HEK293T (cell line): ENCODE results near the gene SPEM3.

Experiments
- CTCF ChIA-PET: fragments of 350-600 bp; formaldehyde crosslinking; extraction: SDS; loops from one replicate; lab custom pipeline; 2021; ENCODE audit warnings: antibody characterized with exemption, inconsistent platforms; lab: Yijun Ruan, JAX
- POLR2A ChIA-PET: fragments of 350-600 bp; formaldehyde crosslinking; extraction: SDS; loops from one replicate; lab custom pipeline; 2020; ENCODE audit warnings: antibody characterized with exemption, inconsistent platforms; lab: Yijun Ruan, JAX
- DNase-seq: peaks from one replicate; pipeline ENCODE4 v3.0.0; 2012; ENCODE audit warnings: mixed read lengths; ENCODE audit errors: extremely low spot score
- ARNT ChIP-seq: fragments of 450-650 bp; IDR thresholded peaks from 2 replicates; pipeline ENCODE4 v1.6.1; 2017; ENCODE audit warnings: mild to moderate bottlenecking
- BHLHE40 ChIP-seq: fragments of 450-650 bp; IDR thresholded peaks from 2 replicates; pipeline ENCODE4 v1.6.1; 2016; ENCODE audit warnings: mild to moderate bottlenecking, moderate library complexity, borderline replicate concordance
- CTBP1 ChIP-seq: fragments of 450-650 bp; IDR thresholded peaks from 2 replicates; pipeline ENCODE4 v1.6.1; 2016; ENCODE audit warnings: borderline replicate concordance
- ELF4 ChIP-seq: fragments of 450-650 bp; IDR thresholded peaks from 2 replicates; pipeline ENCODE4 v1.6.1; 2017; ENCODE audit warnings: antibody characterized with exemption
- FOXA1 ChIP-seq: fragments of 450-650 bp; IDR thresholded peaks from 2 replicates; pipeline ENCODE4 v1.6.1; 2016; ENCODE audit warnings: mild to moderate bottlenecking
- FOXK2 ChIP-seq: fragments of 450-650 bp; IDR thresholded peaks from 2 replicates; pipeline ENCODE4 v1.6.1; 2016; ENCODE audit warnings: mild to moderate bottlenecking
- FOXM1 ChIP-seq: fragments of 450-650 bp; IDR thresholded peaks from 2 replicates; pipeline ENCODE4 v1.6.1; 2017; ENCODE audit warnings: mild to moderate bottlenecking, borderline replicate concordance
- HDGF ChIP-seq: fragments of 450-650 bp; IDR thresholded peaks from 2 replicates; pipeline ENCODE4 v1.6.1; 2017; ENCODE audit warnings: antibody characterized with exemption, borderline replicate concordance
- L3MBTL2 ChIP-seq: fragments of 450-650 bp; conservative IDR thresholded peaks from 2 replicates; pipeline ENCODE4 v1.6.1; 2016; ENCODE audit warnings: mild to moderate bottlenecking
- LEF1 ChIP-seq: fragments of 450-650 bp; IDR thresholded peaks from 2 replicates; pipeline ENCODE4 v1.6.1; 2017; ENCODE audit warnings: mild to moderate bottlenecking, borderline replicate concordance
- NFRKB ChIP-seq: fragments of 450-650 bp; IDR thresholded peaks from 2 replicates; pipeline ENCODE4 v1.6.1; 2016; ENCODE audit warnings: mild to moderate bottlenecking, moderate library complexity
- PKNOX1 ChIP-seq: fragments of 450-650 bp; IDR thresholded peaks from 2 replicates; pipeline ENCODE4 v1.6.1; 2016
- SP1 ChIP-seq: fragments of 450-650 bp; IDR thresholded peaks from 2 replicates; pipeline ENCODE4 v1.6.1; 2017
- SUZ12 ChIP-seq: fragments of 450-650 bp; IDR thresholded peaks from 2 replicates; pipeline ENCODE4 v1.6.1; 2016; ENCODE audit warnings: mild to moderate bottlenecking
- TARDBP ChIP-seq: fragments of 450-650 bp; IDR thresholded peaks from 2 replicates; pipeline ENCODE4 v1.6.1; 2016
- ZNF384 ChIP-seq: fragments of 450-650 bp; IDR thresholded peaks from 2 replicates; pipeline ENCODE4 v1.6.1; 2016

SPEM3 gene

GRCh38 chr17:7403727-7403976 is 25.0 kb upstream of the SPEM3 start:
- peak; percentile 30 for DNase-seq
- TF ChIP-seq SUZ12 (no peak), CTBP1 (no peak), BHLHE40 (no peak), ZNF384 (no peak), TARDBP (no peak), FOXA1 (no peak), PKNOX1 (no peak), L3MBTL2 (no peak), ARNT (no peak), FOXK2 (no peak), LEF1 (no peak), SP1 (no peak), ELF4 (no peak), FOXM1 (no peak), HDGF (no peak), NFRKB (no peak)
- CTCF ChIA-PET = interaction anchor here (0.6 kb wide), 3 partner anchors 43 to 855 kb away, joined by 3 to 4 read pairs (median 3); no protein-coding TSS in a partner anchor
- POLR2A ChIA-PET = interaction anchor here (0.6 to 2.1 kb wide), 26 partner anchors 8 to 284 kb away, joined by 3 to 25 read pairs (median 4); partner anchors contain the start of genes CHRNB1, PLSCR3, TMEM102 and TP53

- peak; percentile 93 for DNase-seq
- 0 out of 2 replicates have a peak, but pooled peaks have one; percentile 38 for TF ChIP-seq SP1
- TF ChIP-seq ZNF384 = no peak
- TF ChIP-seq FOXA1 = no peak
- peak; percentile 45; the same call in 1 of the 2 replicates for TF ChIP-seq HDGF
- no peak for TF ChIP-seq FOXM1
- TF ChIP-seq TARDBP = no peak
- TF ChIP-seq NFRKB = no peak
- no peak for TF ChIP-seq SUZ12
- TF ChIP-seq ELF4 = no peak
- TF ChIP-seq BHLHE40 = no peak
- TF ChIP-seq FOXK2 = no peak
- no peak for TF ChIP-seq LEF1
- no peak for TF ChIP-seq ARNT
- no peak for TF ChIP-seq PKNOX1
- no peak for TF ChIP-seq CTBP1
- TF ChIP-seq L3MBTL2 = no peak
- ChIA-PET CTCF (interaction anchor here (0.6 kb wide), 3 partner anchors 43 to 855 kb away, joined by 3 to 4 read pairs (median 3); no protein-coding TSS in a partner anchor), POLR2A (interaction anchor here (0.6 to 2.1 kb wide), 27 partner anchors 8 to 283 kb away, joined by 3 to 25 read pairs (median 4); partner anchors contain the start of genes CHRNB1, PLSCR3, POLR2A and TMEM102)
Measured at GRCh38 chr17:7403977-7404736, 24.5 kb upstream of the SPEM3 start, which contains the start of gene TMEM256. Gene TMEM256 (minus strand): TSS chr17:7404097. CDS start chr17:7404084, 13 bp downstream.

GRCh38 chr17:7404737-7405349 is 23.8 kb upstream of the SPEM3 start:
- CTCF ChIA-PET = no interaction called here
- no peak for TF ChIP-seq ARNT
- TF ChIP-seq L3MBTL2 = no peak
- no peak for TF ChIP-seq ELF4
- TF ChIP-seq PKNOX1 = no peak
- TF ChIP-seq HDGF = no peak
- TF ChIP-seq LEF1 = no peak
- TF ChIP-seq SP1 = no peak
- DNase-seq = peak; percentile 42
- POLR2A ChIA-PET = interaction anchor here (0.8 to 2.1 kb wide), 15 partner anchors 11 to 281 kb away, joined by 3 to 25 read pairs (median 4); partner anchors contain the start of genes CHRNB1, PLSCR3, POLR2A and TMEM102

GRCh38 chr17:7405350-7406234 is 23.1 kb upstream of the SPEM3 start:
- TF ChIP-seq CTBP1 = no peak; the same call in 1 of the 2 replicates
- TF ChIP-seq ZNF384 = no peak
- CTCF ChIA-PET = interaction anchor here (1.2 kb wide), 1 partner anchor 50 kb away, joined by 3 read pairs; the partner anchor contains the start of gene TMEM95
- no peak for DNase-seq
- POLR2A ChIA-PET = interaction anchor here (0.6 to 2.7 kb wide), 3 partner anchors 30 to 182 kb away, joined by 3 to 9 read pairs (median 6); partner anchors contain the start of gene TMEM102

GRCh38 chr17:7406235-7406825 is 22.3 kb upstream of the SPEM3 start:
- CTCF ChIA-PET = interaction anchor here (1.2 kb wide), 1 partner anchor 51 kb away, joined by 3 read pairs; the partner anchor contains the start of gene TMEM95
- TF ChIP-seq ZNF384 (no peak), ELF4 (no peak), L3MBTL2 (no peak), SP1 (no peak), FOXK2 (no peak), LEF1 (no peak), BHLHE40 (no peak), PKNOX1 (no peak), CTBP1 (no peak), SUZ12 (no peak), NFRKB (no peak), FOXA1 (no peak), ARNT (no peak)
- no peak for DNase-seq
- POLR2A ChIA-PET = interaction anchor here (0.6 to 2.7 kb wide), 5 partner anchors 12 to 181 kb away, joined by 3 to 9 read pairs (median 3); partner anchors contain the start of genes CHRNB1, PLSCR3 and TMEM102
